ENCODE data around the gene TECTA. TPM values are rescaled to one million over a fixed set of nuclear protein-coding genes. Genes with fewer than 3 reads are reported as not detected.

TECTA gene
- polyA plus RNA-seq, 1 experiment: 0.76 TPM

DNA sequence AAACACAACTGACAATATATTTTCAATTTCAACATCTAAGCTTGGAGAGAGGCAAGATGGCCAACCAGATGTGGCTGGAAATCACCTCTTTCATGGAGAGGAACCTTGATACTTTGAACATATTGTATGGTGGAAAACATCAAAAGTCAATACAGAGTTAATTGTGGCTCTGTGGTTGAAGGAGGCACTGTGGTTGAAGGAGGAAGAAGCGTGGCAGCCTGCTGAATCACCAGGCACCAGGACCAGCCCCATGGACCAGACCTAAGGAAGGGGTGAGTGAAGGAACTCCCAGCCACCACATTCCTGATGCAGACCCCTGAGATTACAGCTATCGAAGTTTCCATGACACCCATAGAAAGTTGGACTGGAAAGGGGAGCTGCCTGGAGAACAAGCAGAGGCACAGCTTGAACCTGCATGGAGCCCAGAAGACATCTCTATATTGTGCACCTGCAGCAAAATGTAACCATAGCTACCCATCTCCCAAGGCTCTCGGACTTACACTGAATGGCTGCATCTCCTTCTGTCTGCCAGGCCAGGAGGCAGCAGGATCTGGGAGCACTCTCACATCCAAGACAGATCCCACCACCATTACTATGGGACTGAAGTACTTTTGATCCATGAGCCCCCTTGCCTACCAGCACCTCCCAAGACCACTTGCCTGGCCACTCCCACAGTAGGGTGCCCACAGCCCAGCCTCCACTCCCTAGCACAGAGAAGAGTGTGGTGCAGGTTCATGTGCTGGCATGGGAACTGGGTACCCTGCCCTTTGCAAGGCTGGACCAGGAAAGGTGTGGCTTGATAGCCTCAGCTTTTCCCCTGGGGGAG, 111.7 kb downstream of the TECTA start:
- TF ChIP-seq, protein P1, sequence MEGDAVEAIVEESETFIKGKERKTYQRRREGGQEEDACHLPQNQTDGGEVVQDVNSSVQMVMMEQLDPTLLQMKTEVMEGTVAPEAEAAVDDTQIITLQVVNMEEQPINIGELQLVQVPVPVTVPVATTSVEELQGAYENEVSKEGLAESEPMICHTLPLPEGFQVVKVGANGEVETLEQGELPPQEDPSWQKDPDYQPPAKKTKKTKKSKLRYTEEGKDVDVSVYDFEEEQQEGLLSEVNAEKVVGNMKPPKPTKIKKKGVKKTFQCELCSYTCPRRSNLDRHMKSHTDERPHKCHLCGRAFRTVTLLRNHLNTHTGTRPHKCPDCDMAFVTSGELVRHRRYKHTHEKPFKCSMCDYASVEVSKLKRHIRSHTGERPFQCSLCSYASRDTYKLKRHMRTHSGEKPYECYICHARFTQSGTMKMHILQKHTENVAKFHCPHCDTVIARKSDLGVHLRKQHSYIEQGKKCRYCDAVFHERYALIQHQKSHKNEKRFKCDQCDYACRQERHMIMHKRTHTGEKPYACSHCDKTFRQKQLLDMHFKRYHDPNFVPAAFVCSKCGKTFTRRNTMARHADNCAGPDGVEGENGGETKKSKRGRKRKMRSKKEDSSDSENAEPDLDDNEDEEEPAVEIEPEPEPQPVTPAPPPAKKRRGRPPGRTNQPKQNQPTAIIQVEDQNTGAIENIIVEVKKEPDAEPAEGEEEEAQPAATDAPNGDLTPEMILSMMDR (IDR thresholded peaks at IDR 0.05; ENCODE audit: insufficient read depth, low read depth, low read length): no peak

DNA sequence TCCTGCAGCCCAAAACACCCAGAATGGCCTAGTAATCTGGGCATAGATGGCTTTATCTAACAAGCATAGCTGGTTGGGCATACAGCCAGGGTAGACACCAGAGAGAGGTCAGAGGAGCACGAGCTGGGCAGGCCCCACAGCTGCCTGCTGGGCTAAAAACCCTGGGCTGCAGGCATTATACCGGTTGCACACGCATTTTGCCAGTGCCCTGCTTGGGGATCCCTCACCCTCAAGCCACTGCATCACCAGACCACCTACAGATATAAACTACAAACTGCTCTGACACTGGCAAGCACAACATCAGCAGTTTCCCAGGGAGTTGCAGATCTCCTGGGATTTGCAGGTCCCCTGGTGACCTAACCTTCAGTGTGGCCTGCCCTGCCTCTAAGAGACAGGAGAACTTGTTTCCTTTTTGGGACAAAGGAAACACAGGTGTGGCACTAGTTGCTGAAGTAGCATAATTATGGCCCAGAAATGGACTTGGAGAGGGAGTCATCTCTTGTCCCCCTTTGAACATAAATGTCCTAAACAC, 112.4 kb downstream of the TECTA start:
- POLR2A ChIA-PET: interaction anchor here (0.5 kb wide), 1 partner anchor 36 kb away, joined by 3 read pairs; no protein-coding TSS in a partner anchor
- H3K36me3 ChIP-seq (ENCODE audit: control insufficient read depth, insufficient read depth, low read length): no peaks in the 10 kb centered on the region
- CTCF ChIA-PET: interaction anchor here (3.0 kb wide), 1 partner anchor 19 kb away, joined by 16 read pairs; no protein-coding TSS in a partner anchor
- no peak for DNase-seq (ENCODE audit: low read depth)
- no peaks in the 10 kb centered on the region for H3K27me3 ChIP-seq (ENCODE audit: control insufficient read depth, insufficient read depth, low read length)
- TF ChIP-seq, protein P1 (IDR thresholded peaks at IDR 0.05; ENCODE audit: insufficient read depth, low read depth, low read length): no peak
- no peak overlapping the region for H3K4me3 ChIP-seq (ENCODE audit: low read depth, low read length)

More for the DNA sequence above, 111.7 kb downstream of the TECTA start:
- Histone ChIP-seq H3K27me3 (ENCODE audit: control insufficient read depth, insufficient read depth, low read length) (no peaks in the 10 kb centered on the region), H3K36me3 (ENCODE audit: control insufficient read depth, insufficient read depth, low read length) (no peaks in the 10 kb centered on the region), H3K4me3 (ENCODE audit: low read depth, low read length) (no peak overlapping the region)
- DNase-seq (ENCODE audit: low read depth): no peak
- ChIA-PET POLR2A (interaction anchor here (0.5 kb wide), 1 partner anchor 36 kb away, joined by 3 read pairs; no protein-coding TSS in a partner anchor), CTCF (interaction anchor here (3.0 kb wide), 1 partner anchor 18 kb away, joined by 16 read pairs; no protein-coding TSS in a partner anchor)

DNA sequence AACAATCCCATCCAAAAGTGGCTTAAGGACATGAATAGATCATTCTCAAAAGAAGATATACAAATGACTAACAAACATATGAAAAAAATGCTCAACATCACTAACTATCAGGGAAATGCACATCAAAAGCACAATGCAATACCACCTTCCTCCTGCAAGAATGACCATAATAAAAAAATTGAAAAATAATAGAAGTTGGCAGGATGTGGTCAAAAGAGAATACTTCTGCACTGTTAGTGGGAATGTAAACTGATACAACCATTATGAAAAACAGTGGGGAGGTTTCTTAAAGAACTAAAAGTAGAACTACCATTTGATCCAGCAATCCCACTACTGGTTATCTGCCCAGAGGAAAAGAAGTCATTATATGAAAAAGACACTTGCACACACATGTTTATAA, 113.8 kb downstream of the TECTA start:
- Histone ChIP-seq H3K27me3 (ENCODE audit: control insufficient read depth, insufficient read depth, low read length) (no peaks in the 10 kb centered on the region), H3K36me3 (ENCODE audit: control insufficient read depth, insufficient read depth, low read length) (no peaks in the 10 kb centered on the region), H3K4me3 (ENCODE audit: low read depth, low read length) (no peak overlapping the region)
- CTCF ChIA-PET: no interaction called here
- TF ChIP-seq, protein P1 (IDR thresholded peaks at IDR 0.05; ENCODE audit: insufficient read depth, low read depth, low read length): no peak
- no peak for DNase-seq (ENCODE audit: low read depth)
- POLR2A ChIA-PET: no interaction called here

DNA sequence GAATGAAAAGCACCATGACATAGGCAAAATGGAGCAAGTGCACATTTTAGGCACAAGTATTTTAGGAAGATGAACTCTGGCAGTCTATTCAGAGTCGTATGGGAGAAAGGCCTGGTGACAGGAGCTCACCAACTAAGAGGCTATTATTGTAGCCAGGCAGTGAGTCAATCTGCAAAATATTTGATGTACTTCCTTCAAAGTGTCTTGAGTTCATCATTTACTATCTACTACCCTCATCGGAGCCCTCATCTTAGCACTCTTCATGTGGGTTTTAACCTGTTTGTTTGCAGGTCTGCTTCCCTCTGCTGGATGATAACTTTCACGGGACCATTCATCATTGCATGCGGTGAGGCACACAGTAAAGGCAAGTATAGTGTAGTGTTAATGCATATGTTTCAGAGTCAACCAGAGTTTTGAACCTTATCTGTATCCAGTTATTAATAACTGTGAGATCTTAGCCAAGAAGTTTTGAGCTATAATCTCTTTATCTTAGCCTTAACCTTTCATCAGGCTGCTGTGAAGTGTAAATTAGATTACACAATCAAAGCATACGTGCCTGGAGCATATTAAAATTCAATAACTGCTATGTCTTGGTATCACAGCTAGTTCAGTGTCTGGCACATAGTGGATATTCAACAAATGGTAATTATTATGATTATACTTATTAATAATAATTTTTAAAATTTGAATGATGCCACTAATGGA, 120.6 kb downstream of the TECTA start:
- no peak overlapping the region for H3K4me3 ChIP-seq (ENCODE audit: low read depth, low read length)
- TF ChIP-seq, protein P1 (IDR thresholded peaks at IDR 0.05; ENCODE audit: insufficient read depth, low read depth, low read length): no peak
- H3K27me3 ChIP-seq (ENCODE audit: control insufficient read depth, insufficient read depth, low read length): no peaks in the 10 kb centered on the region; the same call in 1 of the 2 replicates
- DNase-seq (ENCODE audit: low read depth): no peak
- ChIA-PET CTCF (no interaction called here), POLR2A (no interaction called here)
- no peaks in the 10 kb centered on the region for H3K36me3 ChIP-seq (ENCODE audit: control insufficient read depth, insufficient read depth, low read length)

DNA sequence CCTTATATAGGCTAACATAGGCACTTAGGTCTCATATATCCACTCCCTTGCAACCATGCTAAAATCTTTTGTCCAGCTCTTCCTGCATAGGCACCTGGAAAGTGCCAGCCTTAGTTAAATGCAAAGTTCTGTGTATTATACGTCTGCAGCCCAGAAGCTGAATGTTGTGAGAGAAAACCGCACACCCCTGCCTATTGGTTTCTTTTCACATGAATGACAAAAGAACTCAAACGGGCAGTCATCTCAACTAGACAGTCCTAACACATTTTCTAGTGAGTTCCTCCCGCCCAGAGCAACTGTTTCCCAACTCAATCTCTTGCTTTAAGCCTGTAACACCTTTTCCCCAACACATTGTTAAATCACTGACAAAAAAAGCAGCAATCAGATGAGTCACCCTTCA, 122.1 kb downstream of the TECTA start:
- ChIA-PET POLR2A (no interaction called here), CTCF (no interaction called here)
- Histone ChIP-seq H3K27me3 (ENCODE audit: control insufficient read depth, insufficient read depth, low read length) (no peaks in the 10 kb centered on the region; the same call in 1 of the 2 replicates), H3K36me3 (ENCODE audit: control insufficient read depth, insufficient read depth, low read length) (no peaks in the 10 kb centered on the region), H3K4me3 (ENCODE audit: low read depth, low read length) (no peak overlapping the region)
- no peak for DNase-seq (ENCODE audit: low read depth)
- TF ChIP-seq, protein P1 (IDR thresholded peaks at IDR 0.05; ENCODE audit: insufficient read depth, low read depth, low read length): no peak
